Measurements from ENCODE around the gene KATNBL1.
"Not testable (repeated sequence)": the region's sequence is repeated elsewhere in the genome, so short reads cannot be mapped to it uniquely, and the experiment has no call there.

KATNBL1 gene

GRCh38 chr15:34120420-34120819 lies 89.5 kb downstream of the KATNBL1 start:
- DNase-seq (ENCODE audit: low read depth in 1 of 2, low spot score in 1 of 2): not testable (repeated sequence)

GRCh38 chr15:34119291-34119690 lies 90.6 kb downstream of the KATNBL1 start:
- no peak for DNase-seq (ENCODE audit: low read depth in 1 of 2, low spot score in 1 of 2)

- no peak for DNase-seq (ENCODE audit: low read depth in 1 of 2, low spot score in 1 of 2)
Observed at GRCh38 chr15:34116620-34117019, 93.3 kb downstream of the KATNBL1 start.

- no peak for DNase-seq (ENCODE audit: low read depth in 1 of 2, low spot score in 1 of 2)
Observed at GRCh38 chr15:34114739-34115138, 95.2 kb downstream of the KATNBL1 start.

- no peak for DNase-seq (ENCODE audit: low read depth in 1 of 2, low spot score in 1 of 2)
Observed at GRCh38 chr15:34114215-34114614, 95.7 kb downstream of the KATNBL1 start.

DNA sequence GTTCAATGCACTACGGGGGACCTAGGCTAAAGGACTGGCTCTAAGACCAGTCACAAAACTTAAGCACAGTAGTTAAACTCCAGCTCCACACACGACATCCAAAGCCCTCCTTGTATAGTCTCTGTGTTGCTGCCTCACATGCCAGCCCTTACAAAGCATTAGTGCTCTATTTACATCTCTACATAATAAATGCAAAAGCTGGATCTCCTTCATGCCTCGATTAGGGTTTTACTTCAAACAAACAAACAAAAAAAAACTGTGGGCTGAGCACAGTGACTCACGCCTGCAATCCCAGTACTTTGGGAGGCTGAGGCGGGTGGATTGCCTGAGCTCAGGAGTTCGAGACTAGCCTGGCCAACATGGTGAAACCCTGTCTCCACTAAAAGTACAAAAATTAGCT lies 98.4 kb downstream of the KATNBL1 start:
- no peak for DNase-seq (ENCODE audit: low read depth in 1 of 2, low spot score in 1 of 2)

DNA sequence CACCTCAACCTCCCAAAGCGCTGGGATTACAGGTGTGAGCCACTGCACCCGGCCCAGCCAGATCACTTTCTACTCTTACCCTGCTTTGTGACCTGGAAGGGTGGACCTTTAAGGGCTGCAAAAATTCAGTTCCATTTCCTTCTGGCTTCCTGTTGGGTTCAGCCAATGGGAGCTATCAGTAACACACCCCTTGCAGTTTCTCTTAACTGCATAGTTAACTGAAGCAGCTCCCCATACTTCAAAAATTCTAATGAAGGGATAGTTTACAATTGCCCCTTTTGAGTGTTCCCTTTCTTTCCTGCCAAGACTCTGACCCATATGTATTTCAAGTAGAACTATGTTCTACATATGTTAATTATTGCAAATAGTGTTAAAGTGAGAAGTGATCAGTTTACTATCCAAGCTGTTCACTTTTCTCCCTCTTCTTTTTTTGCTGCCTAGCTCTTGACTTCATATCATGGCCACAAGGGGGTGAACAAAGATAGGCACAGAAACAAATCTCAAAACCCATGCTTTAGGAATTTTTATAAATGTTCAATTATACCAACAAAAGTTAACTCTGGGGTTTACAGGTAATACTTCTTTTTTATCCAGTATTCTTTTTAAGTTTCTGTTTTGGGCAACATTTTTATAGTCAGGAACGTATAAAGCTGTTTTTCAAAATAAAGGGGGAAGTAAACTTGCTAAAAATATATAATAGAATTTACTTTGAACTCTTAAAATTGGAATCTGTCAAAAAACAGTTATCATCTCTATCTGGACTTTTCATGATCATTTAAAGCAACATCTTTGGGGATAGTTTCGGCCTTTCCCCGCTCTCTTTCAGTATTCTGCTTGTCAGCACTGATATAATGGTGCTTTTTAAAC lies 99.9 kb downstream of the KATNBL1 start:
- no peak for DNase-seq (ENCODE audit: low read depth in 1 of 2, low spot score in 1 of 2)

DNA sequence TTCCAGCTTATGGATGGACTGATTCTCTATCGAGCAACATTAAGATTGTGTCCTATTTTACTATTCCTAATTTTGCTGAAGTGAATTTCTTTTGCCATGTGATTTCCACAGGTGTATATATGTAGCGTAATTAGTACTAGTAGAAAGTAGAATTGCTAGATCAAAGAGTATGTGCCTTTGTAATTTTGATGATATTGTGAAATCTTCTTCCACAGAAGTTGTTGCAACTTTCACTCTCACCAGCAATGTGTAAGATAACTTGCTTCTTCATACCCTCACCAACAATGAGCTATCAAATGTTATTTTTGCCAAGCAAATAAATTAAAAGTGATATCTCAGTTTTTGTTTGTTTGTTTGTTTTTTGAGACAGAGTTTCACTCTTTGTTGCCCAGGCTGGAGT lies 102.6 kb downstream of the KATNBL1 start:
- DNase-seq (ENCODE audit: low read depth in 1 of 2, low spot score in 1 of 2): no peak

GRCh38 chr15:34106423-34106822 lies 103.5 kb downstream of the KATNBL1 start:
- no peak for DNase-seq (ENCODE audit: low read depth in 1 of 2, low spot score in 1 of 2)

DNA sequence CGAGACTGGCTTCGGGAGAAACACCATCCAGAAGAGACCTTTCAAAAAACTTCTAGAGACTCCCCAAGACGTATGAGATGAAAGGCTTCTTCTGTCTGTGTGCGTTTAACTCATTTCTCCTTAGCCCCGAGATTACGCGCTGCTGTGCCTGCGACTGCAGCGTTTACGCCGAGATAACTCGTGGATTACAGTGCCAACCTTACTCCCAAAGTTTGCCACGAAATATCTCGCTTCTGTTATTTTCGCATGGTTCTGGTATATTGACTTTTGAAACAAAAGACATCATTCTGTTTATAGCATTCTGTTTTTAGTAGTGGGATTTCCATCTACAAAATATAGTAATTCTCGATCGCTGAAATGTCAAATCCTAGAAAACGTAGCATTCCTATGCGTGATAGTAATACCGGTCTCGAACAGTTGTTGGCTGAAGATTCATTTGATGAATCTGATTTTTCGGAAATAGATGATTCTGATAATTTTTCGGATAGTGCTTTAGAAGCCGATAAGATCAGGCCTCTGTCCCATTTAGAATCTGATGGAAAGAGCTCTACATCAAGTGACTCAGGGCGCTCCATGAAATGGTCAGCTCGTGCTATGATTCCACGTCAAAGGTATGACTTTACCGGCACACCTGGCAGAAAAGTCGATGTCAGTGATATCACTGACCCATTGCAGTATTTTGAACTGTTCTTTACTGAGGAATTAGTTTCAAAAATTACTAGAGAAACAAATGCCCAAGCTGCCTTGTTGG lies 107.5 kb downstream of the KATNBL1 start:
- no peak for DNase-seq (ENCODE audit: low read depth in 1 of 2, low spot score in 1 of 2)

GRCh38 chr15:34101366-34102174 lies 108.3 kb downstream of the KATNBL1 start, which contains the start of the genes EMC7 and PGBD4:
Gene EMC7, minus strand, starts transcription at chr15:34101862. Its CDS starts 23 bp downstream, at chr15:34101839.
Gene PGBD4, plus strand, starts transcription at chr15:34102083. Its CDS starts 449 bp downstream, at chr15:34102532.
- DNase-seq (ENCODE audit: low read depth in 1 of 2, low spot score in 1 of 2): peak; percentile 99

DNA sequence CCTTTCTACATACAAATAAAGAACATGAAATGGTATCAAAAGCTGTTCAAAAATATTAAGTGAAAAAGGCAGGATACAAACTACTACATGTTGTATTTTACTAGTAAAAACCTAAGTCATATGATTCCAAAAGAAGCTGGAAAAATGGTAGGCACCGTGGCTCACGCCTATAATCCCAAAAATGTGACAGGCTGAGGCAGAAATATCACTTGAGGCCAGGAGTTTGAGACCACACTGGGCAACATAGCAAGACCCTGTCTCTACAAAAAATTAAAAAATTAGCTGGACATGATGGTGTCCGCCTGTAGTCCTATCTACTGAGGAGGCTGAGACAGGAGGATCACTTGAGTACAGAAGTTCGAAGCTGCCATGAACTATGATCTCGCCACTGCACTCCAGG lies 110.0 kb downstream of the KATNBL1 start:
- no peak for DNase-seq (ENCODE audit: low read depth in 1 of 2, low spot score in 1 of 2)
